HepG2 (cell line): ENCODE data around the gene MAST1. TPM values are rescaled to one million over a fixed set of nuclear protein-coding genes. Genes with fewer than 3 reads are reported as not detected.
A peak's percentile ranks its signal among the peaks of the same experiment; 100 is the strongest.

Experiments used
- ATAC-seq: fragments of 200-7000 bp; cut with Tn5 transposase; 3 replicates; pipeline ENCODE4 v1.9.1; 2020; ENCODE audit warnings: mild to moderate bottlenecking, moderate library complexity
- BruUV-seq: library from RNA; stranded (reverse); fragments of 400-500 nt; replicated peaks from 2 replicates; lab custom pipeline; 2021; lab: Mats Ljungman, UMichigan
- CTCF ChIA-PET: fragments of 300-600 bp; formaldehyde crosslinking; extraction: SDS; loops from one replicate; lab custom pipeline; 2021; ENCODE audit warnings: low total read pairs, inconsistent platforms, low intra/inter-chr PET ratio; lab: Yijun Ruan, JAX
- POLR2A ChIA-PET: fragments of 350-600 bp; sonication (Branson Sonifier 250); formaldehyde crosslinking; loops from one replicate; lab custom pipeline; 2020; ENCODE audit warnings: antibody characterized with exemption, inconsistent platforms; lab: Yijun Ruan, JAX
- DNase-seq: peaks from one replicate; pipeline ENCODE4 v3.0.0-alpha.2; 2015; ENCODE audit warnings: low spot score
- FAIRE-seq: peaks from 3 replicates; lab custom pipeline; 2011; peaks lifted over from hg19 to GRCh38; lab: Jason Lieb, UNC
- H2AFZ ChIP-seq: one replicate; pipeline ENCODE4 v1.6.1; 2011; ENCODE audit warnings: low read length, inconsistent platforms
- H3K27ac ChIP-seq: fragments of 300-600 bp; 3 replicates; pipeline ENCODE4 v1.8.0; 2011; ENCODE audit warnings: mixed run types, mild to moderate bottlenecking, mixed read lengths, low read length, inconsistent platforms; ENCODE audit not compliant: insufficient read depth; ENCODE audit errors: extremely low read length
- H3K27me3 ChIP-seq, 2 experiments: fragments of 200-600 bp in 1 of 2; 2 replicates in 1 of 2; 3 replicates in 1 of 2; pipeline versions ENCODE4 v1.6.0 to v1.8.0; 2011; ENCODE audit warnings: low read length in 2 of 2, mild to moderate bottlenecking in 2 of 2, moderate library complexity in 2 of 2, inconsistent platforms in 1 of 2; ENCODE audit not compliant: insufficient read depth in 2 of 2, control insufficient read depth in 1 of 2
- H3K36me3 ChIP-seq, 2 experiments: fragments of 200-600 bp in 1 of 2; replicated peaks in 1 of 2; 2 replicates in 1 of 2; 3 replicates in 1 of 2; pipeline versions ENCODE4 v1.5.1 to v1.8.0; 2011; ENCODE audit warnings: low read length in 2 of 2, inconsistent platforms in 1 of 2; ENCODE audit not compliant: insufficient read depth in 2 of 2, control insufficient read depth in 1 of 2
- H3K4me1 ChIP-seq: 2 replicates; pipeline ENCODE4 v1.5.1; 2012; ENCODE audit warnings: low read length, inconsistent platforms; ENCODE audit not compliant: insufficient read depth
- H3K4me2 ChIP-seq: 2 replicates; pipeline ENCODE4 v1.6.0; 2011; ENCODE audit warnings: low read depth, low read length, inconsistent platforms
- H3K4me3 ChIP-seq, 3 experiments: fragments of 200-600 bp in 1 of 3; sonication (generic), shearing (Covaris generic) in 1 of 3; replicated peaks in 1 of 3; 2 replicates each; pipeline ENCODE4 v1.5.1; 2011 to 2016; ENCODE audit warnings: low read length in 3 of 3, inconsistent platforms in 2 of 3, low read depth in 2 of 3, mild to moderate bottlenecking in 2 of 3, control low read depth in 1 of 3, mixed read lengths in 1 of 3; ENCODE audit not compliant: insufficient read depth in 1 of 3
- H3K79me2 ChIP-seq: one replicate; pipeline ENCODE4 v1.6.1; 2011; ENCODE audit warnings: low read length, inconsistent platforms; ENCODE audit not compliant: insufficient read depth
- H3K9ac ChIP-seq: 2 replicates; pipeline ENCODE4 v1.6.0; 2011; ENCODE audit warnings: mild to moderate bottlenecking, low read depth, low read length, inconsistent platforms; ENCODE audit not compliant: insufficient read depth
- H3K9me3 ChIP-seq: 2 replicates; pipeline ENCODE4 v1.5.1; 2012; ENCODE audit warnings: mild to moderate bottlenecking, low read length
- H4K20me1 ChIP-seq: 2 replicates; pipeline ENCODE4 v1.6.0; 2011; ENCODE audit warnings: inconsistent platforms, mild to moderate bottlenecking, low read length, moderate library complexity; ENCODE audit not compliant: insufficient read depth
- ARNT2 ChIP-seq: sonication (generic); formaldehyde crosslinking; IDR thresholded peaks from 2 replicates; pipeline ENCODE4 v1.8.0; 2022; ENCODE audit warnings: mild to moderate bottlenecking, low read depth, missing genetic modification reagents, moderate library complexity
- IKZF5 ChIP-seq: IDR thresholded peaks from 2 replicates; pipeline ENCODE4 v1.6.1; 2018; ENCODE audit warnings: missing genetic modification reagents, mild to moderate bottlenecking, missing compliant biosample characterization
- NFRKB ChIP-seq: fragments of 450-650 bp; IDR thresholded peaks from 2 replicates; pipeline ENCODE4 v1.6.1; 2017
- POLR2G ChIP-seq: fragments of 200-400 bp; formaldehyde crosslinking; IDR thresholded peaks from 2 replicates; pipeline ENCODE4 v1.6.1; 2018; ENCODE audit warnings: mild to moderate bottlenecking, low read depth, low read length, moderate library complexity
- SMC3 ChIP-seq: IDR thresholded peaks from 2 replicates; pipeline ENCODE4 v1.6.1; 2011; ENCODE audit warnings: low read length, improper control_type of control experiment
- TFDP1 ChIP-seq: IDR thresholded peaks from 2 replicates; pipeline ENCODE4 v1.6.1; 2016; ENCODE audit warnings: missing compliant biosample characterization, missing genetic modification reagents, borderline replicate concordance
- ZFP91 ChIP-seq: sonication (generic); formaldehyde crosslinking; IDR thresholded peaks from 2 replicates; pipeline ENCODE4 v1.9.0; 2022; ENCODE audit warnings: missing genetic modification reagents, mild to moderate bottlenecking, borderline replicate concordance
- ZNF501 ChIP-seq: sonication (generic); formaldehyde crosslinking; IDR thresholded peaks from 2 replicates; pipeline ENCODE4 v1.5.1; 2020; ENCODE audit warnings: mild to moderate bottlenecking, moderate library complexity, missing genetic modification reagents
- ZNF766 ChIP-seq: sonication (generic); formaldehyde crosslinking; IDR thresholded peaks from 2 replicates; pipeline ENCODE4 v1.5.0; 2020; ENCODE audit warnings: missing genetic modification reagents, borderline replicate concordance
- WGBS: methylation state at CpG from one replicate; pipeline ENCODE4 v1.1.6; 2017; ENCODE audit warnings: low lambda C conversion rate; 5-methylcytosine and 5-hydroxymethylcytosine counted together
- in situ Hi-C: cut with HindIII; loops from 2 replicates; pipeline ENCODE4 v1.10.0; 2017; ENCODE audit warnings: low pct_unique_long_range_greater_than_20kb; ENCODE audit not compliant: extremely low pct_ligation_motif_present
- intact Hi-C: fragments of 100-400 bp; cut with micrococcal nuclease; formaldehyde crosslinking; loops from one replicate; pipeline ENCODE4 v1.10.0; 2022; ENCODE audit not compliant: unreplicated experiment
- polyA plus RNA-seq, 8 experiments: library from polyadenylated mRNA; depleted of rRNA in 3 of 8; stranded (reverse) in 7 of 8; unstranded in 1 of 8; fragments of >200 nt; fragmentation: Illumina TruSeq in 4 of 8; extraction: Trizol in 4 of 8; gene quantifications; 2 replicates each; pipeline versions ENCODE4 v1.2.1 to v1.2.3, GENCODE V29; 2011 to 2016; ENCODE audit warnings: low read depth in 4 of 8, missing spikeins in 1 of 8, mixed read lengths in 1 of 8; ENCODE audit not compliant: insufficient read depth in 1 of 8
- total RNA-seq, 5 experiments: library from RNA; depleted of rRNA; stranded (reverse); fragments of >200 nt; fragmentation: Illumina TruSeq; extraction: Trizol; gene quantifications; 2 replicates each; pipeline ENCODE4 v1.2.3, GENCODE V29; 2016; ENCODE audit warnings: low read depth in 1 of 5

The MAST1 gene
- total and polyA plus RNA-seq, 2 of the 13 experiments (the other 11 are each of a cell fraction or from before 2014, with no cell fraction given): 0.73 to 4.7 TPM

- Histone ChIP-seq H3K4me1 (peaks cover 39% of the 10 kb centered on the region), H4K20me1 (no peaks in the 10 kb centered on the region), H3K9me3 (no peaks in the 10 kb centered on the region), H3K79me2 (peaks cover 8% of the 10 kb centered on the region), H3K4me3 (no peak overlapping the region), H3K9ac (no peak overlapping the region), H2AFZ (no peak overlapping the region), H3K4me2 (no peak overlapping the region), H3K27ac (no peak overlapping the region), H3K27me3 (no peaks in the 10 kb centered on the region), H3K36me3 (peaks cover 2 to 9% of the 10 kb centered on the region in 2 experiments; a peak in 4 of 5 replicates)
- DNase-seq (no peak), ATAC-seq (no peak), FAIRE-seq (no peak)
- POLR2A ChIA-PET: interaction anchor here (1.6 to 2.4 kb wide), 3 partner anchors 17 to 34 kb away, joined by 6 to 21 read pairs (median 17); no protein-coding TSS in a partner anchor
- WGBS: 94% methylated on average over 9 of the region's 9 CpGs
- intact Hi-C loops (no loop called here), in situ Hi-C loops (no loop called here)
- no peak for TF ChIP-seq ZNF766 (CRISPR knock-in tag)
- no peak for TF ChIP-seq NFRKB
- no peak for TF ChIP-seq ARNT2 (CRISPR knock-in tag)
- CTCF ChIA-PET: interaction anchor here (2.6 to 3.7 kb wide), 2 partner anchors 17 to 20 kb away, joined by 6 to 54 read pairs; partner anchors contain the start of gene HOOK2
- no TSS peak for BruUV-seq
These were observed 43.3 kb upstream of the MAST1 start for GRCh38 chr19:12794971-12795381.

GRCh38 chr19:12796146-12797071 is 41.9 kb upstream of the MAST1 start:
- POLR2A ChIA-PET: interaction anchor here (0.8 to 2.4 kb wide), 6 partner anchors 14 to 73 kb away, joined by 3 to 21 read pairs (median 8); no protein-coding TSS in a partner anchor
- H3K4me3 ChIP-seq: peak overlapping the region in 1 of 3 experiments; percentile 24; a peak in 2 of 6 replicates
- ATAC-seq: peak; percentile 28
- H3K27me3 ChIP-seq: no peaks in the 10 kb centered on the region; a peak in 1 of 5 replicates
- H2AFZ ChIP-seq: no peak overlapping the region
- peak; percentile 68 for DNase-seq
- H3K27ac ChIP-seq: no peak overlapping the region
- in situ Hi-C loops (no loop called here), intact Hi-C loops (loop anchor here (1.0 kb wide), 2 partner anchors 18 to 36 kb away; no protein-coding TSS in a partner anchor)
- H3K4me1 ChIP-seq: peaks cover 38% of the 10 kb centered on the region
- H4K20me1 ChIP-seq: peaks cover 5% of the 10 kb centered on the region; the same call in 1 of the 2 replicates
- peak overlapping the region; percentile 25 for H3K9ac ChIP-seq
- WGBS: 11% methylated on average over 11 of the region's 18 CpGs
- peaks cover 21% of the 10 kb centered on the region for H3K79me2 ChIP-seq
- H3K9me3 ChIP-seq: no peaks in the 10 kb centered on the region
- CTCF ChIA-PET: interaction anchor here (1.2 to 3.7 kb wide), 6 partner anchors 18 to 36 kb away, joined by 5 to 54 read pairs (median 10); partner anchors contain the start of gene HOOK2
- H3K36me3 ChIP-seq: peaks cover 2 to 12% of the 10 kb centered on the region in 2 experiments; a peak in 4 of 5 replicates
- H3K4me2 ChIP-seq: peak overlapping the region; percentile 62
- no TSS peak for BruUV-seq
- FAIRE-seq: peak; percentile 92
- TF ChIP-seq TFDP1 (CRISPR knock-in tag): no peak
- peak; percentile 99 for TF ChIP-seq SMC3
- peak; percentile 59 for TF ChIP-seq ZFP91 (CRISPR knock-in tag)
- peak; percentile 17; the same call in 1 of the 2 replicates for TF ChIP-seq ZNF501 (CRISPR knock-in tag)
- peak; percentile 54; the same call in 1 of the 2 replicates for TF ChIP-seq POLR2G
- TF ChIP-seq IKZF5 (CRISPR knock-in tag): peak; percentile 62; the same call in 1 of the 2 replicates
